H7 (cell line): ENCODE results near the gene PTPN3. TPM values are rescaled to one million over a fixed set of nuclear protein-coding genes. Genes with fewer than 3 reads are reported as not detected.

ENCODE experiments used
- DNase-seq: peaks from one replicate; pipeline ENCODE4 v3.0.0; 2012
- H3K27me3 ChIP-seq: 2 replicates; pipeline ENCODE4 v1.6.0; 2011; ENCODE audit warnings: mild to moderate bottlenecking, low read length; ENCODE audit not compliant: control insufficient read depth, insufficient read depth
- H3K36me3 ChIP-seq: replicated peaks from 2 replicates; pipeline ENCODE4 v1.5.1; 2011; ENCODE audit warnings: low read length; ENCODE audit not compliant: control insufficient read depth, insufficient read depth
- H3K4me3 ChIP-seq: 2 replicates; pipeline ENCODE4 v1.5.1; 2011; ENCODE audit warnings: low read depth, mild to moderate bottlenecking, control low read depth, low read length, moderate library complexity; ENCODE audit not compliant: insufficient read depth
- total RNA-seq: library from RNA; depleted of rRNA; stranded (reverse); fragments of >200 nt; shearing (Covaris generic); gene quantifications from 2 replicates; pipeline ENCODE4 v1.2.3, GENCODE V29; 2014

PTPN3 gene
- total RNA-seq, 1 experiment from 2014 or later: 0.62 TPM

DNA sequence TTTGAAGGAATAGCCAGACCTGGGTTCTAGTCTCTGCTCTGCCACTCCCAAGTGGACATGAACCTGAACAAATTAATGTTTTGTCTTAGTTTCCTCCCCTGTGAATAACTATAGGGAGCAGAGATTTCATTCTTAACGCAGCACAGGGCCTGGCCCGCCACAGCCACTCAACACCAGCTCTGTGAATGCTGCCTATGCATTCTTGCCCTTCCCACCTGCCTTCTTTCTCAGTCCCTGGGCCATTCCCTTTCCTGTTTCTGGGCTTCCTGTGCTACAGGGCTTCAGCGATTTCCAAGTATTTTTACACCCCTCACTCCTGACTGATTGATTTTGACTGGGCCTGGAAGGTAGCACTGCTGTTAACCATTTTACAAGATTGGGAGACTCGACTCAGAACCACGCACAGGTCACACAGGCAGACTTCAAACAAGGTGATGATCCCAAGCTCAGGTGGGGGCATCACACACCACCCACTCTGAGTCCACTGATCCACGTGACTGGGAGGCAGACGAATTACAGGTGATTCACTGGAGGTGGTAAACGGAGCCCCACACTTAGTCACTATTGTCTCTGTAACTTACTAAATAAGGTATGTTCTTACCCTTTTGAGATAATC, 21.4 kb downstream of the PTPN3 start:
- Histone ChIP-seq H3K36me3 (no peaks in the 10 kb centered on the region), H3K27me3 (no peaks in the 10 kb centered on the region), H3K4me3 (no peak overlapping the region)
- DNase-seq: no peak

DNA sequence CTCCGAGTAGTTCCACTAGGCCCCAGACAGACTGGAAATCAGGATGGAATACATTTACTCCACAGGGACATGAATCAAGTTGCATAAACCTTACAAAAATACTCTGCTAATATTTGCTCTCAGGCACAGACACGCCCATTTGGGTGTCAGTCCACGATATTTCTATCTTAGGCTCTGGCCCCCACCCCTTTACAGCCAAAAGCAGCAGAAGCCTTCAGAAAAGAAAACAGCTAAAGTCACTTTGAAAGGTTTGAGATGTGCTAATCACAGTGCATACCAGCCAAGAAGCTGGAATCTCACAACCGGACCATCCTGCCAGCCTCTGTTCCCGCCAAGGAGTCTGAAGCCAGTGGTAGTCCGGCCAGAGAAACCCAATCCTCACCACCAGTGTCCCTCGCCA, 22.6 kb downstream of the PTPN3 start:
- H3K4me3 ChIP-seq: no peak overlapping the region
- H3K27me3 ChIP-seq: no peaks in the 10 kb centered on the region
- DNase-seq: no peak
- no peaks in the 10 kb centered on the region for H3K36me3 ChIP-seq

DNA sequence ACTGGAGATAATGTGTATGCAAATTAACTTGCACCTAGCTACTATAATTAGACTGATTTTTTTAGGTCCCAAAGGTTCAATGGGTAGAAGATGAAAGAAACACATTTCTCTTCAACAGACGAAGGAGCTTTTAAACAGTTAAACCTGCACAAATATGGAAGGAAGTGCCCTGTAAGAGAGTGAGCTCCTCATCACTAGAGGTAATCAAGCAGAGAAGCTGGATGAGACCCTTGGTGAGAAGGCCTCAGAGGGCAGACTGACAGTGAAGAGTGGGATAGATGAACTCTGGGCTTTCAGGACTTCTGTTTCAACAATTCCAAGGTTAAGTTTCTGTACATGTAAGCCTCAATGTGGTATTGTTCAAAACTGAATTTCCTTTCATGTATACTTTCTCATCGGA, 23.2 kb downstream of the PTPN3 start:
- Histone ChIP-seq H3K27me3 (no peaks in the 10 kb centered on the region), H3K4me3 (no peak overlapping the region), H3K36me3 (no peaks in the 10 kb centered on the region)
- no peak for DNase-seq

DNA sequence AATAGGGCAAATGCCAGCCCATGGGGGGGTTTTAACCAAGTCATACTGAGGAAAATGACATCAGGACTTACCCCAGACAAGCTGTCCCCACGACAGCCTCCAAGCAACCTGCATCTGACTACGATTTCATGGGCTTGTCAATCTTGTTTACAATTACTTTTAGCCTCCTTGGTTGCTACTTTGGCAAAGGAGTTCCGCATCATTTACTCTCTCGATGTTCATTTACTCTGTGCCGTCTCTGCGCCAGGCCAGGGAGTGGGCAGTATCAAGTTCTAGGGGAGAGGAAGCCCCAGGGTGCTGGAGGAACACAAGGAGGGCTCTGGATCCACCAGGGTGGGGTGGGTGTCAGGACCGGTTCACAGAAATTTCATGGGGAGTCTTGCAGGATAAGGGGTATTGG, 23.9 kb downstream of the PTPN3 start:
- no peaks in the 10 kb centered on the region for H3K36me3 ChIP-seq
- no peak overlapping the region for H3K4me3 ChIP-seq
- no peak for DNase-seq
- no peaks in the 10 kb centered on the region for H3K27me3 ChIP-seq

DNA sequence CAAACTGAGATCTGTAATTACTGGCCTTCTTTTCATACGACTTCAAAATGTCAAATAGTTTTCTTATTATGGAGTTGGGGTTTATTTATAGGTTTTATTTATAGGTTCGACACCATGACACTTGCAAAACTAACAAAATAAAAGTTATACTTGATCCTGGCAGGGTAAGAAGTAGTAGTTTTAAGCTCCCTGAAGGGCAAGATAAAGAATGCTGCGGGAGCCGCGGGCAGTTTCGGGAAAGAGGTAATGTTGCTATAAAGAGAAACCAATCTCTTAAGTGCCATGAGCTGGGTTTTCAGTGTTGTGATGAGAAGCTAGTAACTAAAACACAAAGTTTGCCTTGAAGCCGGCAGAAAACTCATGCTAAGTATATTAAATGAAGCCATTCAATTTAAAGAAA, 24.8 kb downstream of the PTPN3 start:
- H3K4me3 ChIP-seq: no peak overlapping the region
- no peak for DNase-seq
- H3K36me3 ChIP-seq: no peaks in the 10 kb centered on the region

DNA sequence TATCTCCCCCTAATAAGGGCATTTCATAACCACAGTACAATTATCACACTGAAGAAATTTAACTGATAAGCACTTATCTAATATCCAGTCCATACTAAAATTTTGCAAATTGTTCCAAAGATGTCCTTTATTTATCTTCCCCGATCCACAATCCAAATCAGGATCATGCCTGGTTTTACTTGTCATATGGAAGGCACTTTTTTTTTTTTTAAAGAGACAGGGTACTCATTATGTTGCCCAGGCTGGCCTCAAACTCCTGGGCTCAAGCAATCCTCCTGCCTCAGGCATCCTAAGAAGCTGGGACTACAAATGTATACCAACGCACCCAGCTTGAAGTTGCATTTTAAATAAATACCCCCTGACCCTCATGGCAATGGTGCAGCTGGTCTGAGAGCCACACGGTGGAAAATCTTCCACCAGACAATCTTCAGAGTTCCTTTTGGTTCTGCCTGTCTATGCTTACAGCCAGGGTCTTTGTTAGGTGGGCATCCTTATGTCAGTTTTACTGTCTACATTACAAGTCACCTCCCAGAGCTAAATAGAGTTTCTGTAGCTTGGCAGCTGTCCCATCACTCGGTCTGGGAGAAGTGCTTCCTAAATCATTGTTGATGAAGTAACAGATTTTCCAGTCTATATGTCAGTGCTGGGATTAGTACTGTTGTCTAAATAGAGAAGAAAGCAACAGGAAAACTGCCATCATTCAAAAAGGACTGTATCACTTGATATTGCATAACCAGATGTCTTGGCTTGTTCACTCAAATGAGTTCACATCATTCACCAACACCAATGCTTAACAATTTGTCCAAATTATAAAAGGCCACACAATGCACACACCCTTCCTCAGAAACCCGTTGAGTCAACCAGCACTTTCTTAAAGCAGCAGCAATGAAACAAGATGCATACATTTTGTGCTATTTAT, 26.4 kb downstream of the PTPN3 start:
- Histone ChIP-seq H3K4me3 (no peak overlapping the region), H3K27me3 (no peaks in the 10 kb centered on the region), H3K36me3 (no peaks in the 10 kb centered on the region)
- no peak for DNase-seq

More for the DNA sequence above, 24.8 kb downstream of the PTPN3 start:
- no peaks in the 10 kb centered on the region for H3K27me3 ChIP-seq

DNA sequence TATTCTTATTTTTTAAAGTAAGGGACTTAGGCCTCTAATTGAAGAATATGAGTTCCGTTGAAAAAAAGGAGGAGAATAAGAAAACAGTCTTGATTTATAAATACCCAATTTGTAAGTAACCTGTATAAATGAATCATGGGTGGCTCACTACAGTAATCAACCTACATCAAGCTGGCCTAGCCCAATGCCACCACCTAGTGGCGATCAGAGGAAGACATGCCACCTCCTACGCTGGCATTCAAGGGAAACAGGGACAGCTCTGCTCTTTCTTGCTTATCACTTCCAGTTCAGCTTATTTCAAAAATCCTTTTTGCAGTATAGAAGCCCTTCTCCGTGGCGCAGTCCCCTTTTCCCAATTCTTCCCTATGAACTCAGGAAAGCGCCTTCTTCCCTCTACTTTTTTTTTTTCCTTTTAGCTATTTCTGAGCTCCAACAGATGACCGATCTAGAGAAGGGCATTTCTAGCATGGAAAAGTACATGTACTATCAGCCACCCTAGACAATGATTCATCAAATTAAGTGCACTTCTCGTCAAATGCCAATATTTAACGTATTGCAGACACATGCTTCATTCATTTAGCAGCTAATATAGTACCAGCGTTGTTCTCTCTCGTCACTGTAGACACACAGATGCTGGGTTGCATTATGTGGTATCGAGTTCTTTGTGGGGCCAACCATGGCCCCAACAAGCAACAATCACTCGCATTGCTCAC, 28.3 kb downstream of the PTPN3 start:
- H3K4me3 ChIP-seq: no peak overlapping the region
- H3K36me3 ChIP-seq: no peaks in the 10 kb centered on the region
- DNase-seq: peak; percentile 79
- no peaks in the 10 kb centered on the region for H3K27me3 ChIP-seq

DNA sequence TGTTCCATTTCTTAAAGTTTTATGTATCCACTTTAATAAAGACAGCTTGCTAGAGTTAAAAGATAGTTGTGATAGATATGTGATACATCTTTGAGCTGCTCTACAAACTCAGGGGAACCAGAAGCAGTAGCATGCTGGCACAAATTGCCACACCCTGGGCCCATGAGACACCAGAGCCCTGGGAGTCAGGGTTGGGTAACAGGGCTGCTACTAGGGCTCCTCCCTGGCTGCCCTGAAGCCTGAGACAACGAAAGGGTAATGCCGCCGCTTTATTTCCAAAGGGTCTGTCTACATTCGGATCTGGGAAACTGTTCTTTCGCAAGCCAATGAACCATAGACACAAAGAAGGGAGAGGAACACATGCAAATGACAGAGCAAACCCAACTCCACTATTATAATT, 29.2 kb downstream of the PTPN3 start:
- H3K4me3 ChIP-seq: no peak overlapping the region
- no peaks in the 10 kb centered on the region for H3K27me3 ChIP-seq
- no peaks in the 10 kb centered on the region for H3K36me3 ChIP-seq
- no peak for DNase-seq

DNA sequence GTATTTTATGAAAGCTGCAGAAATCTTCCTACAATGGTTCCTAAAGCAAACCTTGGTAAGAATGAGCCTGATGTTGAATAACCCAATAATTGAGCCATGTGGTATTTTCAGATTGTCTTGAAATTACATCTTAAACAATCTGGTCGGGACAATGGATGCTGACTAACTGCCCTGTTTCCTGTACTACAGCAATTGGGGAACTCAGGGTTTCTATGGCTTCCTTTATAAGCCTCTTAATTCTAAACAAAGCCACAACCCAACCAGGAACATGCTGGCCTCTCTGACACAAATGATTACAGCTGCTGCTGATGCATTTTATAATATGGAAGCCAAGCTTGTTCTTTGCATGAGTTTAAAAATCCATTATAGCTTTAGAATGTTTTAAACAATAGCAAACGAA, 30.2 kb downstream of the PTPN3 start:
- no peaks in the 10 kb centered on the region for H3K36me3 ChIP-seq
- no peaks in the 10 kb centered on the region for H3K27me3 ChIP-seq
- no peak for DNase-seq
- H3K4me3 ChIP-seq: no peak overlapping the region

DNA sequence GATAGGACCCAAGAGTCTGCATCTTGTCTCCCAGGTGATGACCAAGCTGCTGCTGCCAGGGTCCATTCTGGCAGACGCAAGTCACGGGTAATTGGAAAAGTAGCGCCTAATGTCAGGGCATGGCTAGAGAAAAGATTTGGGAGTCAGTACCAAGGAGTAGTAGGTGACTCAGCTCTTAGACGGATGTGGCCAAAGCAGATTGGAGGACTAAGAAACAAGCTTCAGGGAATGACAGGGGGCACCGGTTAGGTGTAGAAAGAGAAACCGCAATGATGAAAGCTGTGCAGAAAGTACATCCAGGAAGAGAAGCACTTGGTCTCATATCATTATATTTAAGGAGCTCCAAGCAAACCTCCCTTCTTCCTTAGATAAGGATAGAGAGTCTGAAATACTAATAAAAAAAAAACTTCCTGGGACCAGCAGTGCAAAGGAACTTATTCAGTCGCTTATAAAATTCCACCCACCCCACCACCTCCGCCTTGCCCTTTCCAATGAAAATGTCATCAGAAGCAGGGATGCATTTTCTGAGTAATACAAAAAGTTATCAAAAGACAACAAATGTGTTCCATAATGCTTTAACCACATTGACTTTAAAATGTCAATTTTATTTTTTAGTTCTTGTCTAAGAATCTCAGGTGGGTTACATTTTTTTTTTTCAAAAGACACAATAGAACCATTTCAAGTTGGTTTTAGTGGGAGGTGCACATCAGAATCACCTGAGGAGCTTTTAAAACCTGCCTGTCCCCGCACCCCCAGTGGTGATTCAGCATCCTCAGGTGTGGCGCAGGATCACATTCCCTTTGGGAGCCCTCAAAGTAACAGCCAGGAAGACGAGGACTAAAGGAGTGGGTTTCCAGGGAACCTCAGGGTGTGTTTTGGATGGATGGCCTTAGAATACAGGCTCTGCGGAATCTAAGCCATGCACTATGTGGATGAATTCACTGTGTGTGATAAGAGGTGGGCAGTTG, 31.2 kb downstream of the PTPN3 start:
- Histone ChIP-seq H3K4me3 (no peak overlapping the region), H3K36me3 (no peaks in the 10 kb centered on the region), H3K27me3 (no peaks in the 10 kb centered on the region)
- no peak for DNase-seq

DNA sequence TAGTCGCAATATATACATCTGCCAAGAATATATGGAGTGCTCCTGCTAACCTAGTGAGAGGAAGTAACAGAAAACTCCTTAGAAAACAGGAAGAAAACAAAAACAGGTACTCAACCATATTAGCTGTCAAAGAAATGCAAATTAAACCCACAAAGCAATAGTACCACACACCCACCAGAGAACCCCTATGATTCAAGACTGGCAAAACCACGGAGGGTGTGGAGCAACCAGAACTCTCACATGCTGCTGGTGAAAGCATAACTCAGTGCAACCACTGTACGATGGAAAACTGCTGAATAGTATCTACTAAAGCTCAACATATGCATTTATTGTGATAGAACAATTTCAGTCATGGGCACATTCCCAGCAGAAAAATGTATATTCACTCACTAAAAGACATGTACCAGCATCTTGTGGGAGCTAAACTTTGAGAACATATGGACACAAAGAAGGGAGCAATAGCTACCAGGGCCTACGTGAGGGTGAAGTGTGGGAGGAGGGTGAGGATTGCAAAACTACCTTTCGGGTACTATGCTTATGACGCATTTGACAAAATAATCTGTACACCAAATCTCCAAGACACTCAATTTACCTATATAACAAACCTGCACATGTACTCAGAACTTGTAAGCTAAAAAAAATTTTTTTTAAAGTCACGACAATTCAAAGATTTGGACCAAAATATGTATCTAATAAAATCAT, 34.0 kb downstream of the PTPN3 start:
- no peak for DNase-seq
- Histone ChIP-seq H3K4me3 (no peak overlapping the region), H3K36me3 (no peaks in the 10 kb centered on the region), H3K27me3 (no peaks in the 10 kb centered on the region)

DNA sequence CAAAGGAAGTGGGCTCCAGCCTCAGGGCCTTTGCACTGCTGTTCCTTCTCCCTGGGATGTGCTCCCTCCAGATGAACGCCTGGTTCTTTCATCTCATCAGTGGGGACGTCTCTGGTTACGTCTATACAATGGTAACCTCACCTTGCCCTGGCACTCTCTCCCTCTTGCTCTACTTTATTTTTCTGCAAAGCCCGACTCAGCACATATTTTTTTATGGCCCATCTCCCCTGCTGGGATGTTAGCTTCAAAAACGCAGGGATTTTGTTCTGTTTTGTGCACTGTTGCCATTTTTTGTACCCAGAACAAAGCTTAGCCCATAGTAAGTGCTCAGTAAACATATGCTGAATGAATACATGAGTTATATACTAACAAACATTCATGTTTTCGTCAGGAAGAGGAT, 37.5 kb downstream of the PTPN3 start:
- H3K4me3 ChIP-seq: no peak overlapping the region

DNA sequence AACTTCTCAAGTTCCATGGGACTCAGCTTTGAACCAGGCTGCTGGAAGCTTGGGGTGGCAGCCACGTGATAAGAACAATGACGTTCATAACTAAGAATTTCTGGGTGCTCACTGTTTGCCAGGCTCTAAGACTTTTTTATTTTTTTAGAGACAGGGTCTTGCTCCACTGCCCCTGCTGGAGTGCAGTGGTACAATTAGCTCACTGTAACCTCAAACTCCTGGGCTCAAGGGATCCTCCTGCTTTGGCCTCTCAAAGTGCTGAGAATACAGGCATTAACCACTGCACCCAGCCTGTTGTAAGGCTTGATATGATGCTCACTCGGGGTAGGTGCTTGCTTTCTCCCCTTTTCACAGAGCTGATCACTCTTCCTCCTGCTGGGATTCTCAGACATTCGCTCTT, 38.7 kb downstream of the PTPN3 start:
- H3K36me3 ChIP-seq: no peaks in the 10 kb centered on the region
- H3K4me3 ChIP-seq: no peak overlapping the region
- DNase-seq: no peak
- H3K27me3 ChIP-seq: no peaks in the 10 kb centered on the region

More for the DNA sequence above, 37.5 kb downstream of the PTPN3 start:
- no peaks in the 10 kb centered on the region for H3K36me3 ChIP-seq
- H3K27me3 ChIP-seq: no peaks in the 10 kb centered on the region
- no peak for DNase-seq
